HCT116 (cell line): Measurements from ENCODE around the gene VTN.

Experiments used
- CBX3 ChIP-seq: IDR thresholded peaks from 2 replicates; pipeline ENCODE4 v1.6.1; 2012; ENCODE audit warnings: low read depth
- CEBPB ChIP-seq: IDR thresholded peaks from 2 replicates; pipeline ENCODE4 v1.6.1; 2012; ENCODE audit warnings: low read depth
- EZH2 ChIP-seq: fragments of 200-600 bp; sonication (generic); IDR thresholded peaks from 2 replicates; pipeline ENCODE4 v1.6.1; 2017; ENCODE audit warnings: antibody characterized with exemption, mixed run types
- POLR2A ChIP-seq: IDR thresholded peaks from 2 replicates; pipeline ENCODE4 v1.7.0; 2011; ENCODE audit warnings: borderline replicate concordance; ENCODE audit not compliant: insufficient read depth, insufficient read length; ENCODE audit errors: extremely low read depth
- TF ChIP-seq, protein P1 (sequence below): IDR thresholded peaks from 2 replicates; pipeline ENCODE4 v1.6.1; 2011; ENCODE audit warnings: mild to moderate bottlenecking, low read length, moderate library complexity; ENCODE audit not compliant: insufficient replicate concordance; ENCODE audit errors: extremely low read depth
- TF ChIP-seq, protein P2 (sequence below), 3 experiments: fragments of 200-600 bp in 1 of 3; sonication (generic) in 1 of 3; IDR thresholded peaks in 2 of 3; conservative IDR thresholded peaks in 1 of 3; 2 replicates each; pipeline ENCODE4 v1.5.1; 2012 to 2017; ENCODE audit warnings: low read depth in 2 of 3, low read length in 2 of 3, antibody characterized with exemption in 1 of 3, borderline replicate concordance in 1 of 3, control low read depth in 1 of 3, mild to moderate bottlenecking in 1 of 3, mixed read lengths in 1 of 3, mixed run types in 1 of 3, moderate library complexity in 1 of 3; ENCODE audit not compliant: insufficient read depth in 1 of 3
- TF ChIP-seq, protein P3 (sequence below): IDR thresholded peaks from 2 replicates; pipeline ENCODE4 v1.6.1; 2012

- TF ChIP-seq POLR2A (no peak), CBX3 (no peak), CEBPB (no peak), EZH2 (no peak)
- TF ChIP-seq, protein P1, sequence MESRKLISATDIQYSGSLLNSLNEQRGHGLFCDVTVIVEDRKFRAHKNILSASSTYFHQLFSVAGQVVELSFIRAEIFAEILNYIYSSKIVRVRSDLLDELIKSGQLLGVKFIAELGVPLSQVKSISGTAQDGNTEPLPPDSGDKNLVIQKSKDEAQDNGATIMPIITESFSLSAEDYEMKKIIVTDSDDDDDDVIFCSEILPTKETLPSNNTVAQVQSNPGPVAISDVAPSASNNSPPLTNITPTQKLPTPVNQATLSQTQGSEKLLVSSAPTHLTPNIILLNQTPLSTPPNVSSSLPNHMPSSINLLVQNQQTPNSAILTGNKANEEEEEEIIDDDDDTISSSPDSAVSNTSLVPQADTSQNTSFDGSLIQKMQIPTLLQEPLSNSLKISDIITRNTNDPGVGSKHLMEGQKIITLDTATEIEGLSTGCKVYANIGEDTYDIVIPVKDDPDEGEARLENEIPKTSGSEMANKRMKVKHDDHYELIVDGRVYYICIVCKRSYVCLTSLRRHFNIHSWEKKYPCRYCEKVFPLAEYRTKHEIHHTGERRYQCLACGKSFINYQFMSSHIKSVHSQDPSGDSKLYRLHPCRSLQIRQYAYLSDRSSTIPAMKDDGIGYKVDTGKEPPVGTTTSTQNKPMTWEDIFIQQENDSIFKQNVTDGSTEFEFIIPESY = no peak
- TF ChIP-seq, protein P2, sequence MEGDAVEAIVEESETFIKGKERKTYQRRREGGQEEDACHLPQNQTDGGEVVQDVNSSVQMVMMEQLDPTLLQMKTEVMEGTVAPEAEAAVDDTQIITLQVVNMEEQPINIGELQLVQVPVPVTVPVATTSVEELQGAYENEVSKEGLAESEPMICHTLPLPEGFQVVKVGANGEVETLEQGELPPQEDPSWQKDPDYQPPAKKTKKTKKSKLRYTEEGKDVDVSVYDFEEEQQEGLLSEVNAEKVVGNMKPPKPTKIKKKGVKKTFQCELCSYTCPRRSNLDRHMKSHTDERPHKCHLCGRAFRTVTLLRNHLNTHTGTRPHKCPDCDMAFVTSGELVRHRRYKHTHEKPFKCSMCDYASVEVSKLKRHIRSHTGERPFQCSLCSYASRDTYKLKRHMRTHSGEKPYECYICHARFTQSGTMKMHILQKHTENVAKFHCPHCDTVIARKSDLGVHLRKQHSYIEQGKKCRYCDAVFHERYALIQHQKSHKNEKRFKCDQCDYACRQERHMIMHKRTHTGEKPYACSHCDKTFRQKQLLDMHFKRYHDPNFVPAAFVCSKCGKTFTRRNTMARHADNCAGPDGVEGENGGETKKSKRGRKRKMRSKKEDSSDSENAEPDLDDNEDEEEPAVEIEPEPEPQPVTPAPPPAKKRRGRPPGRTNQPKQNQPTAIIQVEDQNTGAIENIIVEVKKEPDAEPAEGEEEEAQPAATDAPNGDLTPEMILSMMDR (IDR thresholded peaks at IDR 0.05 in 2 of 3, conservative IDR thresholded peaks at IDR 0.05 in 1 of 3; ENCODE audit: borderline replicate concordance in 1 of 3, insufficient read depth in 1 of 3, low read depth in 2 of 3, low read length in 2 of 3) = no peak
- TF ChIP-seq, protein P3, sequence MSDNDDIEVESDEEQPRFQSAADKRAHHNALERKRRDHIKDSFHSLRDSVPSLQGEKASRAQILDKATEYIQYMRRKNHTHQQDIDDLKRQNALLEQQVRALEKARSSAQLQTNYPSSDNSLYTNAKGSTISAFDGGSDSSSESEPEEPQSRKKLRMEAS = no peak
Observed at GRCh38 chr17:28415886-28416285, 45.8 kb upstream of the VTN start.
